KMS-11 (cell line): ENCODE results near the gene PKIB.

Experiments used
- H2AFZ ChIP-seq: fragments of 200-600 bp; sonication (generic); 2 replicates; pipeline ENCODE4 v1.6.1; 2016; ENCODE audit warnings: antibody characterized with exemption, mixed run types, low read depth
- H3K27ac ChIP-seq: fragments of 200-600 bp; sonication (generic); 2 replicates; pipeline ENCODE4 v1.6.1; 2016; ENCODE audit warnings: mild to moderate bottlenecking, mixed run types
- H3K27me3 ChIP-seq: fragments of 200-600 bp; sonication (generic); 2 replicates; pipeline ENCODE4 v1.6.1; 2017; ENCODE audit warnings: mild to moderate bottlenecking, low read depth, mixed run types, moderate library complexity; ENCODE audit not compliant: insufficient read depth
- H3K36me3 ChIP-seq: fragments of 200-600 bp; sonication (generic); 2 replicates; pipeline ENCODE4 v1.6.1; 2017; ENCODE audit warnings: mild to moderate bottlenecking, mixed run types; ENCODE audit not compliant: insufficient read depth
- H3K4me1 ChIP-seq: fragments of 200-600 bp; sonication (generic); 2 replicates; pipeline ENCODE4 v1.6.1; 2016; ENCODE audit warnings: mild to moderate bottlenecking, low read depth, mixed run types; ENCODE audit not compliant: poor library complexity, severe bottlenecking
- H3K4me2 ChIP-seq: fragments of 200-600 bp; sonication (generic); 2 replicates; pipeline ENCODE4 v1.7.0; 2016; ENCODE audit warnings: mild to moderate bottlenecking, mixed run types
- H3K4me3 ChIP-seq: fragments of 200-600 bp; sonication (generic); IDR thresholded peaks from 2 replicates; pipeline ENCODE4 v1.6.1; 2017; ENCODE audit warnings: low read depth, low read length, mixed read lengths; ENCODE audit not compliant: insufficient read depth
- H3K79me2 ChIP-seq: fragments of 200-600 bp; sonication (generic); 2 replicates; pipeline ENCODE4 v1.6.1; 2016; ENCODE audit warnings: low read depth, mixed run types; ENCODE audit not compliant: insufficient read depth
- H3K9ac ChIP-seq: fragments of 200-600 bp; sonication (generic); 2 replicates; pipeline ENCODE4 v1.6.1; 2016; ENCODE audit warnings: mild to moderate bottlenecking, mixed run types
- H4K20me1 ChIP-seq: fragments of 200-600 bp; sonication (generic); 2 replicates; pipeline ENCODE4 v1.6.1; 2016; ENCODE audit warnings: mild to moderate bottlenecking, mixed run types; ENCODE audit not compliant: insufficient read depth
- CTCF ChIP-seq: fragments of 200-600 bp; sonication (generic); conservative IDR thresholded peaks from 2 replicates; pipeline ENCODE4 v1.6.1; 2017; ENCODE audit warnings: low read depth, mild to moderate bottlenecking, antibody characterized with exemption, low read length, moderate library complexity, mixed read lengths

PKIB gene

GRCh38 chr6:122704066-122704465, 93.9 kb downstream of the PKIB start:
- Histone ChIP-seq H3K27ac (no peak overlapping the region), H3K79me2 (no peaks in the 10 kb centered on the region), H3K27me3 (no peaks in the 10 kb centered on the region), H3K9ac (no peak overlapping the region), H3K4me3 (no peak overlapping the region), H4K20me1 (no peaks in the 10 kb centered on the region), H3K4me1 (no peaks in the 10 kb centered on the region), H2AFZ (no peak overlapping the region), H3K36me3 (no peaks in the 10 kb centered on the region), H3K4me2 (no peak overlapping the region)
- TF ChIP-seq CTCF, result no peak

GRCh38 chr6:122709922-122710512, 99.8 kb downstream of the PKIB start:
- no peak for TF ChIP-seq CTCF
- Histone ChIP-seq H3K9ac (no peak overlapping the region), H3K4me3 (no peak overlapping the region), H3K36me3 (no peaks in the 10 kb centered on the region), H3K27ac (no peak overlapping the region), H3K4me2 (no peak overlapping the region), H3K79me2 (no peaks in the 10 kb centered on the region), H3K4me1 (no peaks in the 10 kb centered on the region), H2AFZ (no peak overlapping the region), H3K27me3 (no peaks in the 10 kb centered on the region), H4K20me1 (no peaks in the 10 kb centered on the region)

- H3K79me2 ChIP-seq, result no peaks in the 10 kb centered on the region
- H4K20me1 ChIP-seq, result no peaks in the 10 kb centered on the region
- no peak overlapping the region for H3K4me3 ChIP-seq
- no peak overlapping the region for H3K27ac ChIP-seq
- no peaks in the 10 kb centered on the region for H3K27me3 ChIP-seq
- H2AFZ ChIP-seq, result no peak overlapping the region
- H3K9ac ChIP-seq, result no peak overlapping the region
- no peak for TF ChIP-seq CTCF
- H3K4me2 ChIP-seq, result no peak overlapping the region
- H3K36me3 ChIP-seq, result no peaks in the 10 kb centered on the region
- no peaks in the 10 kb centered on the region for H3K4me1 ChIP-seq
Measured at GRCh38 chr6:122710908-122711635, 100.9 kb downstream of the PKIB start.

GRCh38 chr6:122712093-122712447, 101.9 kb downstream of the PKIB start:
- Histone ChIP-seq H3K27ac (no peak overlapping the region), H2AFZ (no peak overlapping the region), H3K4me1 (no peaks in the 10 kb centered on the region), H3K79me2 (no peaks in the 10 kb centered on the region), H4K20me1 (no peaks in the 10 kb centered on the region), H3K4me3 (no peak overlapping the region), H3K36me3 (no peaks in the 10 kb centered on the region), H3K4me2 (no peak overlapping the region), H3K9ac (no peak overlapping the region), H3K27me3 (no peaks in the 10 kb centered on the region)
- TF ChIP-seq CTCF, result no peak
